Hematopoietic multipotent progenitor cell treated with erythropoietin and hydrocortisone succinate and interleukin-3 and kit ligand, for 6 days (in vitro differentiated cells): ENCODE results near the gene TUBB.
A peak's percentile ranks its signal among the peaks of the same experiment; 100 is the strongest.

Experiments
- DNase-seq: peaks from one replicate; pipeline ENCODE4 v3.0.0-alpha.2; 2015

Gene TUBB

GRCh38 chr6:30719791-30720737, at the start of gene TUBB:
TUBB (plus strand) TSS chr6:30720352; CDS start chr6:30720507, 155 bp downstream.
- DNase-seq = peak; percentile 100

- peak; percentile 28 for DNase-seq
Observed at GRCh38 chr6:30670760-30671527, 49.2 kb upstream of the TUBB start.

- DNase-seq = peak; percentile 99
Observed at GRCh38 chr6:30672445-30673253, 47.5 kb upstream of the TUBB start, which contains the start of gene DHX16. DHX16 (minus strand) TSS chr6:30673006; CDS start chr6:30672841, 165 bp downstream.

DNA sequence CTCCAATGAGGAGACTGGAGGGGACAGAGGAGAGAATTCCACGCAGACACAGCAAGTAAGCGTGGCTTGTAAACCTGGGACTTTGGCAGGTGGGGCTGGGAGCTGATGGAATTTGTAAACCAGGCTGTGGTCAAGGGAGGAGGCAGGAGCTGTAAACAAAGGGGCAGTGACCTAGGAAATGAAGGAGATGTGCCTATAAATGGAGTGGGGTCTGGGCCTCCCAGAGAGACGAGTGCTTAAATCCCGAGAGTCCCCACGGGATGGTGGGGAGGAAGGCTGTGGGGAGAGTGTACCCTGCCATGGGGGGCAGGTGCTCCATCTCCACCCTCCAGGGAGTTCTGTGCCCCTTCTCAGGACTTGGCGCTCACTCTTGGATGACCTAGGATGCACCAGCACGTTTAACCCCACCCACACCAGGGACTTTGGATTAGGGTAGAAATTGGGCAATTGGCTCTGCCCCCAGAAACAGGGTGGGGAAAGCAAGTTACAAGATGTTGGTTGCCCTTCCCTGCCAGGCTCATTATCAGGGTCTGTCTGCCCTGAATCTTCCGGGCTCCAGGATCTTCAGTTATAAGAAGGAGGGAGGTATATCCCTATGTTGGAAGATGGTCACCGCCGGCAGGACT, 43.4 kb upstream of the TUBB start:
- peak; percentile 35 for DNase-seq

- DNase-seq = peak; percentile 89
Observed at GRCh38 chr6:30678964-30679726, 41.0 kb upstream of the TUBB start.

DNA sequence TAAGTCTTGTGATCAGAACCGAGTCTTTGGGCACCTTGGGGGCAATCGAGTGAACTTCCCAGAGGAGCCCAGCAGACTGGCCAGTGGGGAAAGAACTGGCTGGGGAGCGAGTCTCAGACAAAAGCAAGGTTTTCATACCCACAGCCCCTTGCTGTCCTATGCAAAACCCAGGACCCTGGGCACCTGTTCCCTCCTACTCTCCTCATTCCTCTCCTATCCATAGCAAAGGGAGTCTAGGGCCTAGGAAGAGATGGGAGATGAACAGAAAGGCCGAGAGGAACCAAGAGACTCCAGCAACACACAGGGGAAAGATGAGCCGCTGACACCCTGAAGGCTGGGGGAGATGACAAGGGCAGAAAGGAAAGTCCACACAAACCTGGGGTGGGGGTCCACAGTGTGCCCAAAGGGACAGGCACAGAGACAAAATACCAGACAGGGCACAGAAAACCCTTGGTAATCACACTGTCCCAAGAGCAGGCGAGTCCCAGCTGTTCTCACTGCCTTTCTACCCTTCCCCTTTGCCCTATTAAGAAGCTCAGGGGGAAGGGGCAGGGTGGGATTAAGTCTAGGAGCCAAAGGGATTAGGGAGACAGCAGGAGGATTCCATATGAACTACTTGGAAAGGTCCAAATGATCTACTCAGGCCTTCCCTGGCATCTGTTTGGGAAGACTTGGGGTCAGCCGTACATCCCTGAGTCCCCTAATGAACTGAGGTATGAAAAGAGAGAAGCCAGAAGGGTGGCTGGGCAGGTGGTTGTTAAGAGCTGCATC, 40.2 kb upstream of the TUBB start:
- no peak for DNase-seq

DNA sequence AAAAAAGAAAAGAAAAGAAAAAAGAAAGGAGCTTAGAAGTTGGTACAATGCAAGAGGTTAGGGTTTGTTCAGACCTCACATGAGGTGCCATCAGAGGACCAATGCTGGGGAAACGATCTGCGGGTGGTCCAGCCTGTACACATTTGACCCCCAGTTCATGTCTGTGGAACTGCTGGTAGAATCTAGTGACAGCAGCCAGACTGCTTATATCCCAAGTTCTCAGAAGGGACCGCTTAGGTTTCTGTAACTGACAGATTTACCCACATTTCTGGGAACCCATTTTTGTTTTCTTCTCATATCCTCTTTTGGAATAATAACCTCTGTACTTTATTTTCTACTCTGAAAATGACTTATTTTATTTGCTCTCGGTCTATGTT, 38.4 kb upstream of the TUBB start:
- peak; percentile 14 for DNase-seq

DNA sequence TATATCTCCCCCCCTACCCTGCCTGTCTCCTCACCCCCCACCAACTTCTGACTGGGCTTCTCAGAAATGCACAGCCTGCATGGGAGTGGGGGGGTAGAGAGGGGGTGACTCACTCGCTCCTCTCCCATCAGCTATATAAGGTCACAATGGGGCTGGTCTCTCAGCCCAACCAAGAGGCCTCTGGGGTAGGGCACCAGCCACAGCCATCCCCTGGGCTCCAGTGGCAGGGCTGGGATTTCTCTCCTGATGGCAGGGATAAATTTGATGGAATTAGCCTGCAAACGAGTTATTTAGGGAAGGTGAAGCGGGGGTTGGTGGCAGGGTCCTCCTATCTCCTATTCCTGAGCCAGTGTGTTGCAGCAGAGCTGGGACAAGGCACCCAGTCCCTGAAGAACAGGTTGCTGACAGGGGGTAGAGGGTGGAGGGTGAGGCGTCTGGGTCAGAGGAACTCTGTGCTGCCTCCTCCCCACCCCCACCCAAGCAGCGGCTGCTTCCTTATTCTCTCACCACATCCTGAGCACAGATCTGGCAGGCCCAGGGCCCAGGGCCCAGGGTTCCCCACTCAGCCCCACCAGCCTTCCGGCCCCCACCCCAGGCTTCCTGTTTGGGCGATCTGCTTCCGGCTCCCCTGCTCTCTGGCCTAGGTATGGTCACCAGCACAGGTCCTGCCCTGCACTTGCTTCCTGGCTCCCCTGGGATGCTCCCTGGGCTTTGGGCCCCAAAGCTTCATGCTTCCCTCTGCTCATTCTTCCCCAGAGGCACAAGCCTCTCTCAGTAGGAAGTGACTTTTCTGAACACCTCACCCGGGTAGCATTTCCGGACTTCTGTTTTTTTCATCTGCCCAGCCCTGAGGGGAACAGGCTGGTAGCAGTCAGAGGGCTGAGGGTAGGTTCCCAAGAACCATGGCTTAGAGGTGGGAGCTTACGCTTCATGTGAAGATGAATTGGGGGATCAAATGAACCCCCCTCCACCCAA, 37.7 kb upstream of the TUBB start:
- DNase-seq = peak; percentile 93

DNA sequence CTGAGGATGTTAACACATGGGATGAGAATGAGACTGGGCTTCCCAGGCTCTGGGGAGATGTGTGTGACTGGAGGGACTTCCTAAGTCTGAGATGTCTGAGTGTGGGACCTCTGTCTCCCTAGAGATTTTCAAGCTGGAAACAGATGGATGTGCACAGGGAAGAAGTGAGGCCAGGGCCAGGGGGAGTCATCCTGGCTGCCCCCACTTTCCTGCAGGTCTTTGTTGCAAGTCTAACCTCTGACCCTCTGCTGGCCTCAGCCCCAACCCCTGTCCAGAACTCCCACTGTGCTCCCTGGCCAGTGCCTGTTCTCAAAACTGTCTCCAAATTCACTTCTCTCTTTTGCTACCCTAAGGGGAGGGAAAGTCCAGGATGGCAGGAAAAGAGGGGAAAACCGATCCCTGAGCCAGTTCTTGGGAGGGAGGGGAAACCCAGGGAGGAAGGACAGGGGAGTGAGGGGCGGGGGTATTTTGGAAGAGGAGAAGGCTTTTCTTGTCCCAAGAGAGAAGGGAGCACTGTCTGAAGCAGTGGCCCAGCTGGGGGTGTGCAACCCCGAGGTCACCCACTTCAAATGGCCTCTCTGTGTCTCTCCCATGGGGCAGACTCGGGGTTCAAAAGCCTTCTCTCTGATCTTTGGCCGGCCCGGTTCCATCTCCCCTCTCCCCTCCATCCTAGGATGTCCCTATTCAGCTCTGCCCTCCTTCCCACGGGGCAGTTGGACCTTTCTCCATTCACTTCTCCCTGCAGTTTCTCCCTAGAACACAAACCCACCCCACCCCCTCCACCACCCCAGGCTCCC, 36.8 kb upstream of the TUBB start:
- no peak for DNase-seq

GRCh38 chr6:30683980-30684338, 36.2 kb upstream of the TUBB start:
- DNase-seq = peak; percentile 41

DNA sequence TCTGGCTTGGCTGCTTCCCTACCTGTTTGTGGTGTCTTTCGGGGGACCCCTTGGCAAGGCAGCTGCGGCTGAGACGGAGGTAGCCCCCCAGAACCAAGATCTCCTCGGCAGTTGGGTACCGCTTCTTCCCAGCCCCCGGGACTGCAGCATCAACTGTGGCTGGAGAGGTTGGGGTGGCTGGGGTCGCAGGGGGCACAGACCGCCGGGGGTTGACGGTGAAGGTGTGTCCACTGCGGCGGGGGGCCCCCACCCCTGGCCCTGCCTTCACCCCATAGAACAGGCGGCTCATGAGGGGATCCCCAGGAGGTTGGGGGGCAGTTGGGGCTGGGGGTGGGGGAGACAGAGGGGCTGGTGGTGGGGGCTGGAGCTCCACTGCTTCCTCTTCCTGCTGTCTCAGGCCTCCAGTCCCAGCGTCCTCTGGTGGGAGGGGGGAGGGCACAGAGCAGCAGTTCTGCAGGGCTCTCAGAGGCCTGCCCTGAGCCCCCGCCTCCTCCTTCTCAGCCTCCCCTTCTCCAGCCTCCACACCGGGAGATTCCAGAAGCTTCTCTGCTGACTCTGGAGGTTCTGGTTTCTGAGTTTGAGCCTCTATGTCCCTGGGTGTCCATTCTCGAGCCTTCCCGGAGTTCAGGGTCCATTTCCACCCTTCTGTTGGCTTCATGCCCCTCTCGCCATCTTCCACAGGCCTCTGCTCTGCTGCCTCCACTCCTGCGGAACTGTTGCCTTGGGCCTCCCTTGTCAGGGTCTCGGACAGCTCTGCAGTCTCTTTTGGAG, 35.6 kb upstream of the TUBB start:
- peak; percentile 71 for DNase-seq

- peak; percentile 64 for DNase-seq
Observed at GRCh38 chr6:30685157-30686008, 34.8 kb upstream of the TUBB start.

- peak; percentile 54 for DNase-seq
Observed at GRCh38 chr6:30686009-30686907, 33.9 kb upstream of the TUBB start, which contains the start of gene PPP1R18. PPP1R18 (minus strand) TSS chr6:30686645; CDS start chr6:30686018, 627 bp downstream.

DNA sequence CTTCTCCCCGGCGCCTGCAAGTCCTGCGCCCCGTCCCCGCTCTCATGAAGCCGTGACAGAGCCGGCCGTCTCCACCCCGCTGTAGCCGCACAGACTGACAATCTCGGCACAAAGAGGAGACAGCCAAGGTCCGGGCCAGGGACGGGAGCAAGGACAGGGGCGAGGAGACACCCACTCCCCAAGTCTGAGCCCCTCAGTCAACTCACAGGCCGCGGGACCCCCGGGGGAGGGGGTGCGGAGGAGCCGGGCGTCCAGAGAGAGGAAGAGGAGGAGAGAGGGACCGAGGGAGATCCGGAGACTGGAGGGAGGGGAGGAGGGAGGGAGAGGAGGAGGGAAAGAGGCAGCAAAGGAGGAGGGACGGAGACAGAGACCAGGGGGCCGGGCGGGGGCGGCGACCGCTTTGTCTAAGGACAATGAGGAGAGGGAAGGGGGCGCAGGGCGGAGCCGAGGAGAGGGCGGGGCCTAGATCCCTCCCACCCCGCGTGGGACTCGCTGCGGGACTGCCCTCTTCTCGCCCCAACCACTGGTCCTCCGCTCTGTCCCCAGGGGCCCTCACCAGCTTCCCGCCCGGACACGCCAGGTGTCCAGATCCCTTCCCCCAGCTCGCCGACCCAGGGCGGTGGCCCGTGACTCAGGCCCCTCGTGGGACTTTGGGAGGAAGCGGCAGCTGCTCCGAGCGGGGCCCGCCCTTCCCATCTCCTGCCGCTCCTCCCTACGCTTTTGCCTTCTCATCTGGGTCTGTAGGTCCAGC, 33.1 kb upstream of the TUBB start:
- peak; percentile 76 for DNase-seq
